DMS 273 treated with DMSO at 0.1 percent for 48 hours (cell line): Measurements from ENCODE around the gene HDGFL3.

ENCODE experiments used
- DNase-seq: peaks from one replicate; lab custom pipeline; 2025; lab: John Stamatoyannopoulos, UW

Gene HDGFL3

DNA sequence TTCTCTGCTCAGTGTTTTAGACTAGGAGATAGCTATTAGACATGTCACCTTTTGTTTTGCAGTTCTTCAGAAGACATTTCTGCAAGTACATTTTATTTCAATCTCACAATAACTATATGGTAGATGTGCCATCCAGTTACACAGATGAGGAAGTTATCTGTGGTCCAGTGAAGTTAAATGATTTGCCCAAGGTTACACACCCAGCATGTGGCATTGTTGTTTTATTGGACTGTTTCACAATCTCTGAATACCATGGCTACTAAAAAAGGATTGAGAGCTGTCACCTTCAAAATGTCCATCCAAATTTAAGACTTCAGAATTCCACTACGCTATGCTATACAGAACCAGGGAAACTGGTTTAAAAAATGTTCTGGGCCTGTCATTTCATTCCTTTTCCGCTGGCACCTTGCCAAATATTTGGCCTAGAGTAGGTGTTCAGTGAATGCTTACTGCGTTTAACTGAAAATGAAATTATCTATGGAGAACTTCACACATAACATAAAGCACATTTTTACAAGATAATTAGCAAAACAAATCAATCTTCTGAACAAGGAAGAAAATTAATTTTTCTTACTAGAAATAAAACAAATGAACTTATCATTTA, 80.0 kb downstream of the HDGFL3 start:
- no peak for DNase-seq

- no peak for DNase-seq
Measured at GRCh38 chr15:83123529-83123928, 84.1 kb downstream of the HDGFL3 start.

DNA sequence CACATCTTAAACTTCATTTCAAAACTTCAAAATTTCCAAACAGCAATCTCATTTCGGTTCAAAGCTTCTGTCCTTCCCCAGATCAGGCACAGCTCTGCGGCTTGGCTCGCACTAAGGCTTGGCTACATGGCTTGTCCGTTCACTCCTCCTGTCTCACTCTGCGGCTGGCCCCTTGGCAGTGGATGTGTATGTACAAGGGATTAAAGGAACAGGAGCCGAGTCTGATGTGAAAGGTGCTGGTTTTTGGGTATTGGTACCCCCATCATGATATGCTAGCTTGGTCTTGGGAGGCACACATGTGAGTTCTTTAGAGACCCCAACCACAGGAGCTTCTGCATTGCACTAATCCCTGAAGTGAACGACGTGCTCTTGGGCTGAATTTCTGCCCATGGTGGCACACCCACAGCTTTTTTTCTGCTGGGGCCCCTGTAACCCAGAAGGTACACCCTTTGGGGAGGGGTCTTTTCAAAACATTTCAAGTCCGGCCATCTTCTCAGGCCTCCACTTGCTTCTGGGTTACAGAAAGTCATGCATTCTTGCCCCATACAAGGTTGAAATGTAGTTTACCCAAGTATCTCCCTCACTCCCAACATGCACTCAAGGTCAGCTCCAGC, 87.5 kb downstream of the HDGFL3 start:
- no peak for DNase-seq

DNA sequence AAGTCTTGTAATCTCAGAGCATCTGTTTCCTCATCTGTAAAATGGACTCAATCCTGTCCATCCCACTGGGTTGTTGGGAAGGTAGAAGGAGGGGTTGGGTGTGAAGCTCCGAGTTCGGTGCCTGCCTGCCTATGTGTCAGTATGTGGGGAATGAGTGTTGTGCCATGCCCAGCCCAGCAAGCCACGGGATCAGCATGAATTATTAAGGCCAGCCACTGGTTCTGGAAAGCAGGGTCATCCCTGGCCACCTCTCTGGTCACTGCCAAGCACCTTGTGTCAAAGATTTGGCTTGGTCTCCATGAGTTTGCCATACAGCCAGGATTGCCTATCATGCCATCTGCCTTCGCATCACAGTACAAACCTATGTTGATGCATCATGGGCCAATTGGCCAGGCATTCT, 88.7 kb downstream of the HDGFL3 start:
- DNase-seq, result no peak

GRCh38 chr15:83118291-83118827, 89.3 kb downstream of the HDGFL3 start:
- DNase-seq, result no peak

DNA sequence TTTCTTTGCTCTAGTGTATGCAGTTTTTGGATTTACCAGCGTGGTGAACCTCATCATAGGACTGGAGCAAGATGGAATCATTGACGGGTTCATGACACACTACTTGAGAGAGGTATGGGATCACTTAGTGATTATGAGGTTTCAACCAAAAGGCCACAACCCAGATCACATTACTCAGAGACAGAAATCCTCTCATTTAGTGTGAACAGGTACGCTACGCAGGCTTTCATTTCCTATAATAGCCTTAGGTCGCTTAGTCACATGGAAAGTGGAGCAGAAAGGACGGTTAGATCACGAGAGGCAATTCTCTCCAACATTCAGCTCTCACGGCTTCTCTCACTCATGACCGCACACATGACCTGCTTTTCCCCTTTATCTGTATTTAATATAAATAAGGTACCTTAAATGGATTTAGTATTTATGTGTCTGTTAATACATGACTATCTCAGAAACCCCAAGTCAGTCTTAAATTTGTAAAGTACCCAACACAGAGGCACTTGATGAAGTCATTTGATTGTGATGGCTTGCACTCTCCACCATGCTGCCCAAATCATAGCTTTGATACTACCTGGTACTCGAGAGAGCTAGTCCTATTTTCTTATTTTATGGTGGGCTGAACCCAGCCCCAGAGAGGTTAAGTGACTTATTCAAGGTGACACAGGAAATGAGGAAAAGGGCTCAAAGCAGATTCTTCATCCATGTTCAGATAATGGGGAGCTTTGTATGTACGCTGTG, 91.6 kb downstream of the HDGFL3 start:
- no peak for DNase-seq

DNA sequence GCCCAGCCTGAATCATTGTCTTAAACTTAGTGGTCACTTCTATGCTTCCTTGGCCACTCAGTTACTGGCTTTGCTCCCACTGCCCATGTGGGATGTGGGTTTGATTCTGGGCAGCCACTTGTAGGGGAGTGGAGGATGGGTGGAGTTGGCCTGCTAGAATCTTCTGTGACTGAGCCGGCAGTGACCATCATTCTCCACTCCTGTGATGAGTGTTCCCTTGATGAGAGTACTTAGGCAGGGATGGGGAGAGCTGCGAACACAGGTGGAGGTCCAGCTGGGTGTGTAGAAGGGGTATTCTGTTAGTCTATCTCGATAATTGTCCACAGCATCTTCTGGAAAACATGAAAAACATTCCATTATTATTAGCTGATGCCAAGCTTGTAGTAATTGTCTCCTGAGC, 92.2 kb downstream of the HDGFL3 start:
- no peak for DNase-seq

DNA sequence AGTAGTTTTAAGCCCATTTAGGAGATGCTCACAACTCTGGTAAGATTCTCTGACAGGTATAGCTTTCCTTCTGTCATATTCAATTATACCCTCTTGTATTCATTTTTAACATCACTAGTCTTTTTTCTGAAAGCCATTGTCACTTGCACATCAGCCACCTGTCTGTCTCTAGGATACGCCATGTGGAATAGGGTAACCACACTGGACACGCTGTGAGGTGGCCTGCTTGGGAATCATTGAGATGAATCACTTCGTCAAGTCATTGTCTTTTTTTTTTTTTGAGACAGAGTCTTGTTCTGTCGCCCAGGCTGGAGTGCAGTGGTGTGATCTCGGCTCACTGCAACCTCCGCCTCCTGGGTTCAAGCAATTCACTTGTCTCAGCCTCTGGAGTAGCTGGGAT, 92.8 kb downstream of the HDGFL3 start:
- no peak for DNase-seq

DNA sequence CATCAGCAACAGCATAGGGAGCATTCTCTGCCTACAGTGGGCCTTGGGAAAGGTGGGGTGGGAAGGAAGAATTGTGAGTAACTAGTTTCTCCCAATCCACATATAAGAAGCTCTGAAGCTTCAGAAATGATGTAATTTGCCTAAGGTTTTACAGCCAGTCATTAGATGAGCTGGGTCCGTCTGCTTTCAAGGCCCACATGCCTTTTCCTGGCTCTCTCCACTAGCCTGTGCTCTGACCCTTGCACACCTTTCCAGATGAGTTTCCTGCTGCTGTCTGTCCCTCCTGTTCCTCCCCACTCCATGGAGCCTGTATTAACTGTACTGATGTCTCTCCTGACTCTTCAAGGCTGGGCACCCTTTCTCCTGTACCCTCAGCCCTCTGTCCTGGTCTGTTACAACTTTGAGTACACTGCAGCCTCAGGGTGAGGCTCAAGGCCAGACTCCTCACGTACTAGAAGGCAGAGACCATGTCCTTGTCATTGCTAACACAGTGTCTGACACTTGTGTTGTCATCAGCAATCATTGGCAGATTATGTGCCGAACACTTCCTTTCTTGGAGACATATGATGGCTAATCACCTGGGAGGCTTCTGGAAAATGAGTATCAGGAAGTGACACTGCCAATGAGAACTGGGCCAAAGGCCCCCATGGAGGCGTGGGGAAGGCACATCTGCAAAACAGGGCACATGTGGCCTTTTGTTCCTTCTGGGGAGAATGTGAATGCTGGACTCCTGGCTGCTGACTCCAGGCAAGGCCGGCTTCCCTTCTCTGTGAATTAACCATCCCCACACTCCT, 93.5 kb downstream of the HDGFL3 start:
- no peak for DNase-seq

- DNase-seq, result no peak
Measured at GRCh38 chr15:83112956-83113299, 94.7 kb downstream of the HDGFL3 start.

DNA sequence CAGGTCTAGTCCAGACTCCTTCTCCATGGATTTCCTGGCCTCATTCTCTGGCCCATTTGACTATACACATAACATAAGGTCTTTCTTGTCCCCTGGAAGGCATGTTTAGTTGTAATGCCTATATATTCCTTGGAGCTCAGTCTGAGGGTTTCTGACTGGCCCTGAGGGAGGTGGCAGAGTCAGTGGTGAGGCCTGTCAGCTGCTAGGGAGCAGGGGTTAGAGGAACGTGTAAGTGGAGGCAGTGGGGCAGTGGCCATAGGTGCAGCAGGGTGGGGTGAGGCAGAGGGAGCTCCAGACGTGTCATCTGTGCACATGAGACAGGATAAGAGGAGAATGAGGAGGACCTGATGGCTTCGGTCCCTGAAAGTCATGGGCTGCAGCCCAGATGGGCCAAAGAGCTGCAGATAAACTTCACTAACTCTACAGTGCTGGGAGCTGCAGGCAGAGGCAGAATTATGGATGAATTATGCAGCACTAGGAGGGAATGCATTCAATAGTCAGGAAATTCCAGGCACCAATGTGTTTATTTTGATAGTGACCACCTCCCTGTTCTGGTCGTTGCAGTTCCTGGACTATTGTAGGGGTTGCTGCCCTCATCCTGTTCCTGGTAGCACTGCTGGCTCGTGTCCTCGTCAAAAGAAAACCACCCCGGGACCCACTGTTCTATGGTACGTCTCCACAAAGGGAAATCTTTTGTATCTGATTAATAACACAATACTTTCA, 95.2 kb downstream of the HDGFL3 start:
- no peak for DNase-seq

DNA sequence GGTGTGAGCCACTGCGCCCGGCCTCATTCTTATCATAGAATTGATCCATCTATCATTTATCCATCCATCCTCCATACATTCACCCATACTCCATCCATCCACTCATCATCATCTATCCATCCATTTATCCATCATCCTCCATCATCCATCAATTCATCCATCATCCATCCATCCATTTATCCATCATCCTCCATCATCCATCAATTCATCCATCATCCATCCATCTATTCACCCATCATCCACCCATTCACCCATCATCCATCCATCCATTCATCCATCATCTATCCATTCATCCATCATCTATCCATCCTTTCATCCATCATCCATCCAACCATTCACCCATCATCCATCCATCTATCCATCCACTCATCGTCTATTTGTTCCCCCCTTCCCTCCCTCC, 96.5 kb downstream of the HDGFL3 start:
- DNase-seq, result no peak

GRCh38 chr15:83110381-83110780, 97.2 kb downstream of the HDGFL3 start:
- no peak for DNase-seq

- DNase-seq, result no peak
Measured at GRCh38 chr15:83109532-83109931, 98.1 kb downstream of the HDGFL3 start.

DNA sequence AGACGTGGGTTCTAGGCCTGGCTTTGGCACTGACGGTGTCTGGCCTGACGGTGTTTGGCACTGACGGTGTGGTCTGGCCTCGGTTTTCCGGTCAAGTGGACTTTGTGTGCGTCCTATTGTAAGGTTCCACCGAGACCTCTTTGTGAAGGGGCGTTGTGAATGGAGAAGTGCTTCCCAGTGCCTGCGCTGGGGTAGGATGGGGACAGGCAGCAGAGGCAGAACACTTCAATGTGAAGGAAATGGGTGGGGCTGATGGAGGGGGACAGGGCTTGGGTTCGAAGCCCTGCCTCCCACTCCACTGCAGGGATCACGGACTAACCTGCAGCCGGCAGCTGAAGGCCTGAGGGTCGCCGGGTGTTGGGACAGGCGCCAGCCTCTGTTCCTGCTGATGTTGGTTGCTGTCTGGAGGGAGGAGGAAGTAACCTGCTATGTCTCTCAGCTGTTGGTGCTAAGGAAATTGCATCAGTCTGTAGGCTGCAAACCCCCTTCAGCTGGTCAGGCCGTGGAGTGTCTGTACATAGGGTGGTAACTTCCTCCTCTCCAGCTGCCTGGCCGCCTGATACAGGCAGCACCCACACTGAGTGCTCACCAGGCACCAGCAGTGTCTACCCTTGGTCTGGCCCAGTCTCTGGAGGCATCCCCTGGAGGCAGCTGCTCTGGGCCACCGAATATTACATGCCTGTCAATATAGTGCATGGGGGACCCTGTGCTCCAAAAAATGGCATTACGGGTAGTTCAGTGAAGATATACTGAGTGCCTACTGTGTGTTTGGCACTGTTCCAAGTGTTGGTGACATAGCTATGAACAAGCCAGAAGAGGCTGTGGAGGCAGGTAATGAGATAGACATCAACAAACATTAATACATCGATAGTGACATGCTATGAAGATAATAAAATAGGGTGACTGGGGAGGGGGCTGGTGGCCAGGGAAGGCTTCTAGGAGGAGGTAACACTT, 99.1 kb downstream of the HDGFL3 start:
- no peak for DNase-seq

GRCh38 chr15:83107841-83108181, 99.8 kb downstream of the HDGFL3 start:
- no peak for DNase-seq

DNA sequence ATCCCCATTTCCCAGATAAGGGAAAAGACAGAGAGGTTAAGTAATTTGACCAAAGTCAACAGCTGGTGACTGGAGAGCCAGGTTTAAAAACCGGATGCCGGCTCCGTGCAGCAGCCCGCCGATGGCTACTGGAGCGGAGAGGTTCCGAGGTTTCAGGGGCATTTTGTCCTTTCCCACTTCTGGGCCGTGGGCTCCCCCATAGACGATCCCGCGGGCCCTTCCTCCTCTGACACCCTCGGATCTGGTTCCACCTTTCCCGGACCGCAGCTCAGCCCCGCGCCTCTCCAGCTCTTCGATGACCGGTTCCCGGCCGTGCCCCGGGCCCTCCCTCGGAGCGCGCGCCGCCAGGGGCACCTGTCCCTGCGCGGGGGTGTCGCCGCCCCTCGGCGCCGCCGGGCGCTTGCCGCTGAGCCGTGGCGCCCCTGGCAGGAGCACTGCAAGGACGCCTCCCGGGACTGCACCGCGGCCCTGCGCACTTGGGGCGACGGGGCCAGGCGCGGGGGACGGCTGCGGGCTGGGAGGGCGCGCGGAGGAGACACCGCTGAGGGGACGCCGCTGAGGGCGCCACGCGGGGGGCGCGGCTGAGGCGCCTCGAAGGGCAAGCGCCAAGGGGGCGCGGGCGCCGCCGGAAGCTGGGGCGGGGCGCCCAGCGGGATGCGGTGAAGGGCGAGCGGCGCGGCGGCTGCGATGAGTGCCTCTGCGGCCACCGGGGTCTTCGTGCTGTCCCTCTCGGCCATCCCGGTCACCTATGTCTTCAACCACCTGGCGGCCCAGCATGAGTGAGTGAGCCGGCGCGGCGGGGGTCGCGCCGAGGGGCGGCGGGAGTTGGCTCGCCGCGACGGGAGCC, 100.4 kb downstream of the HDGFL3 start, which contains the start of gene TM6SF1:
TM6SF1 (plus strand) TSS at position 652 of the 847 bp plus-strand sequence; CDS start at position 688, 36 bp downstream.
- no peak for DNase-seq

DNA sequence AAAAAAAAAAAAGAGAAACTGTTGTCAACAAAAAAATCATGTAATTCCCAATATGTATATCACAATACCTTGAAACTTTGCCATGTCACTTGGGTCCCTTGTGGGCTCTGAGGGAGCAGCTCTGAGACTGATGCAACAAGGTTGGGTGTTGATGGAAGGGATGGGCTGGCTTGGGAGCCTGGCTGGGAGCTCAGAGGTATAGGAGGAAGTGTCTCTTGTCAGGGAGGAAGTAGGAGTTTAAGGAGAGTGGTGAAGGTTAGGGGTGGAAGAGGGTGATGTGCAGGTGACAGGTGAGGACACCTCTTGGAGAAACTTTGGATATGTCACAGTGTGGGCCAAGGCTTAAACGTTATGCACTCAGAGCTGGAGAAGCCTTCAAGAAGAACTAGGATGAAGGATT, 102.2 kb downstream of the HDGFL3 start:
- DNase-seq, result no peak

DNA sequence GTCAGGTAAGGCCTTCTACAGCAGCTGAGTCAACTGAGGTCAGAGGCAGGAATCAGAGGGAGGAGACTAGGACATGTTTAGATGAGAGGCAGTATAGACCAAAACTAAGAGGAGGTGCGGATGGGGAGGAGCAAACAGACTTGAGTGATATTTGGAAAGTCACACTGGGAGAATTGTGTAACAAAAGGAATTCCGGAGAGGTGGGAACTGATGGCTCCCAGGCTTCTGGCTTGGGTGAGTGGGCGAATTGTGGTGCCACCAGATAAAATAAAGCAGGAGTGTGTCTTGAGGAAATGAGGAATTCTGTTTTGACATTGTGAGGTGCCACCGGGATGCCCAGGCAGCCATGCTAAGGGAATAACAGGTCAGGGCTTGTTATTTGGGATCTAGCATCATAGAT, 103.5 kb downstream of the HDGFL3 start:
- no peak for DNase-seq

GRCh38 chr15:83102346-83102745, 105.3 kb downstream of the HDGFL3 start:
- DNase-seq, result no peak
